ENCODE results near the gene CKM. TPM values are rescaled to one million over a fixed set of nuclear protein-coding genes. Genes with fewer than 3 reads are reported as not detected.
"Not testable (repeated sequence)": the region's sequence is repeated elsewhere in the genome, so short reads cannot be mapped to it uniquely, and the experiment has no call there.

The CKM gene
- total and polyA plus RNA-seq, 8 donors: 0.23 to 4.9 (median 1.2) TPM; not detected in 5

GRCh38 chr19:45339629-45340028 is 17.0 kb upstream of the CKM start:
- TF ChIP-seq, protein P1, sequence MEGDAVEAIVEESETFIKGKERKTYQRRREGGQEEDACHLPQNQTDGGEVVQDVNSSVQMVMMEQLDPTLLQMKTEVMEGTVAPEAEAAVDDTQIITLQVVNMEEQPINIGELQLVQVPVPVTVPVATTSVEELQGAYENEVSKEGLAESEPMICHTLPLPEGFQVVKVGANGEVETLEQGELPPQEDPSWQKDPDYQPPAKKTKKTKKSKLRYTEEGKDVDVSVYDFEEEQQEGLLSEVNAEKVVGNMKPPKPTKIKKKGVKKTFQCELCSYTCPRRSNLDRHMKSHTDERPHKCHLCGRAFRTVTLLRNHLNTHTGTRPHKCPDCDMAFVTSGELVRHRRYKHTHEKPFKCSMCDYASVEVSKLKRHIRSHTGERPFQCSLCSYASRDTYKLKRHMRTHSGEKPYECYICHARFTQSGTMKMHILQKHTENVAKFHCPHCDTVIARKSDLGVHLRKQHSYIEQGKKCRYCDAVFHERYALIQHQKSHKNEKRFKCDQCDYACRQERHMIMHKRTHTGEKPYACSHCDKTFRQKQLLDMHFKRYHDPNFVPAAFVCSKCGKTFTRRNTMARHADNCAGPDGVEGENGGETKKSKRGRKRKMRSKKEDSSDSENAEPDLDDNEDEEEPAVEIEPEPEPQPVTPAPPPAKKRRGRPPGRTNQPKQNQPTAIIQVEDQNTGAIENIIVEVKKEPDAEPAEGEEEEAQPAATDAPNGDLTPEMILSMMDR (IDR thresholded peaks at IDR 0.05): no peak
- H3K9me3 ChIP-seq: no peaks in the 10 kb centered on the region
- no peak overlapping the region for H3K27ac ChIP-seq
- no peak for ATAC-seq
- peaks cover 0 to 3% (median 0%) of the 10 kb centered on the region in 3 donors for H3K4me1 ChIP-seq
- no peaks in the 10 kb centered on the region for H3K27me3 ChIP-seq
- no peaks in the 10 kb centered on the region for H3K36me3 ChIP-seq
- 68 to 79% methylated on average over 6 of the region's 6 CpGs for WGBS, 2 donors
- H3K4me3 ChIP-seq: no peak overlapping the region
- FAIRE-seq: no peak
- DNase-seq: no peak
- intact Hi-C loops (cut with DNase I): no loop called here

DNA sequence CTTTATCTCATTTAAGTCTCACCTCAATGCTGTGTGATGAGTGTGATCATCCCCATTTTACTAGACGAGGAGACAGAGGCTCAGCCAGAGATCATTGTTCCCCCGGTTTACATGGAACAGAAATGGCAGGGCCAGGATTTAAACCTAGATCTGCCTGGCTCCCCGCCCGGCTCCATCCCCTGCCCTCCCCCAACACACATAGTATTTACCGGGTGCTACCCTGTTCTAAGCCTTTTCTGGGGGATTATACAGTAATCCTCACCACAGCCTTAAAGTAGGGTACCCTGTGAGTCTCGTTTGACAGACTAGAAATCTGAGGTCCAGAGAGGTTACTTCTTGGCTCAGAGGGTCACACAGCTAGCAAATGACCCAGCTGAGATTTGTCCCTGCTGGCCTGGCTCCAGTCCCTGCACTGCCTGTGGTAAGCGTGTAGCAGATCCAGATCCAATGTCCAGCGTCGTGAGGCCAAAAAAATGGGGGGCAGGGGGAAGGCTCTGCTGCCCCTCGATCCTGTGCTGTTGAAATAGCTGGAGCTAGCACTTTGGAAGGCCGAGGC is 14.1 kb upstream of the CKM start:
- Histone ChIP-seq H3K27ac (no peak overlapping the region), H3K4me1 (peaks cover 0 to 3% (median 0%) of the 10 kb centered on the region in 3 donors), H3K36me3 (no peaks in the 10 kb centered on the region), H3K9me3 (no peaks in the 10 kb centered on the region), H3K27me3 (no peaks in the 10 kb centered on the region), H3K4me3 (no peak overlapping the region)
- FAIRE-seq: no peak
- whole genome bisulfite sequencing, 2 donors: 57 to 65% methylated on average over 11 of the region's 11 CpGs
- intact Hi-C loops (cut with DNase I): no loop called here
- ATAC-seq: no peak
- no peak for DNase-seq
- TF ChIP-seq, protein P1 (IDR thresholded peaks at IDR 0.05): no peak

DNA sequence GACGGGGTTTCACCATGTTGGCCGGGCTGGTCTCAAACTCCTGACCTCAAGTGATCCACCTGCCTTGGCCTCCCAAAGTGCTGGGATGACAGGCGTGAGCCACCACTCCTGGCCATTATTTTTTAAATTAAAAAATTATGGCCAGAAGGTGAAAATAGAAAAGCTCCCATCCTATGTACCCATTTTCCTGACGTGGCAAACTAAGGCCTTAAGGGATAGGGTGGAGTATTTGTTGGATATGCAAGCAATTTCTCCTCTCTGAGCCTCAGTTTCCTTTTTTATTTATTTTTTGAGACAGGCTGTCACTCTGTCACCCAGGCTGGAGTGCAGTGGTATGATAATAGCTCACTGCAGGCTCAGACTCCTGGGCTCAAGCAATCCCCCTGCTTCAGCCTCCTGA is 12.2 kb upstream of the CKM start:
- H3K4me1 ChIP-seq; ATAC-seq; intact Hi-C loops (cut with DNase I); H3K27ac ChIP-seq; H3K4me3 ChIP-seq; FAIRE-seq; H3K27me3 ChIP-seq; H3K9me3 ChIP-seq; H3K36me3 ChIP-seq; DNase-seq: not testable (repeated sequence)
- 69 to 91% methylated on average over 4 of the region's 4 CpGs for WGBS, 2 donors

- DNase-seq: no peak
- 74 to 86% methylated on average over 10 of the region's 10 CpGs for WGBS, 2 donors
- FAIRE-seq: no peak
Observed at GRCh38 chr19:45333609-45334303, 11.1 kb upstream of the CKM start.

GRCh38 chr19:45331411-45331810 is 8.7 kb upstream of the CKM start:
- no peaks in the 10 kb centered on the region for H3K27me3 ChIP-seq
- no peaks in the 10 kb centered on the region for H3K9me3 ChIP-seq
- H3K27ac ChIP-seq: no peak overlapping the region
- TF ChIP-seq, protein P1 (IDR thresholded peaks at IDR 0.05): no peak
- H3K4me3 ChIP-seq: no peak overlapping the region
- no peak for ATAC-seq
- no peaks in the 10 kb centered on the region for H3K4me1 ChIP-seq
- no peak for DNase-seq
- no peak for FAIRE-seq
- intact Hi-C loops (cut with DNase I): no loop called here
- WGBS, 2 donors: 75 to 81% methylated on average over 7 of the region's 7 CpGs
- no peaks in the 10 kb centered on the region for H3K36me3 ChIP-seq

More at GRCh38 chr19:45333609-45334303, 11.1 kb upstream of the CKM start:
- TF ChIP-seq, protein P1 (IDR thresholded peaks at IDR 0.05): no peak
- no peak for ATAC-seq
- Histone ChIP-seq H3K4me1 (no peaks in the 10 kb centered on the region), H3K4me3 (no peak overlapping the region), H3K9me3 (no peaks in the 10 kb centered on the region), H3K36me3 (no peaks in the 10 kb centered on the region), H3K27me3 (no peaks in the 10 kb centered on the region), H3K27ac (no peak overlapping the region)
- intact Hi-C loops (cut with DNase I): no loop called here

All from pancreas (tissue), 10 donors.